Sigmoid colon (tissue), 3 donors: ENCODE results near the gene PDE9A.

Source experiments
- CTCF ChIP-seq, 4 experiments: fragments of 450-650 bp in 3 of 4; fragments of 200-600 bp in 1 of 4; IDR thresholded peaks; one replicate each; pipeline ENCODE4 v1.5.1; 2016 to 2019; ENCODE audit warnings: antibody characterized with exemption in 4 of 4, mild to moderate bottlenecking in 3 of 4, moderate library complexity in 2 of 4
- POLR2A ChIP-seq, 2 donors: fragments of 450-650 bp; IDR thresholded peaks; one replicate each; pipeline ENCODE4 v1.6.1; 2016; ENCODE audit warnings: antibody characterized with exemption in 2 of 2, mild to moderate bottlenecking in 2 of 2, moderate library complexity in 2 of 2

DNA sequence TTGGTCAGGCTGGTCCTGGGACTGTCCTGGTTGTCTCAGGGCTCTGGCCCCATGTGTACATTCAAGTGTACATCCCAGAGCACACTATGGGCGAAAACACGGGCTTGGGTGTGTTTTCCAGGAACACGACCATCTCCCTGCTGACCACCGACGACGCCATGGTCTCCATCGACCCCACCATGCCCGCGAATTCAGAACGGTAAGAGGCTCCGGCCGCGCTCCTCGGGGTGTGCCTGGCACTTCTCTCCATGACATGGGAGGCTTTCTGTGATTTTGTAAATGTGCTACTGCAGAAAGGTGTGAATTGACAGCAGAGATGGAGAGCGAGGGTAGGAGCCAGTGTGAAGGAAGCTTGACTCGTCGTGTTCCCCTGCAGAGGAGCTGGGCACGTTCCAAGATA, 34.4 kb downstream of the PDE9A start:
- TF ChIP-seq CTCF (IDR thresholded peaks at IDR 0.05) (no peak), POLR2A (IDR thresholded peaks at IDR 0.05) (no peak)
